Stimulated activated naive CD8-positive, alpha-beta T cell treated with anti-CD3 and anti-CD28 coated beads, Interleukin-15, Interleukin-2, amounts not matched to agents 100 ng/mL and 50 ng/mL, for 24 hours (primary cell): ENCODE results near the gene SEL1L.

Experiments used
- H3K27ac Mint-ChIP-seq: one replicate; pipeline ENCODE4 v1.8.0; 2021; ENCODE audit warnings: mild to moderate bottlenecking, mixed read lengths
- H3K27me3 Mint-ChIP-seq: one replicate; pipeline ENCODE4 v1.8.0; 2021; ENCODE audit warnings: mixed read lengths
- H3K36me3 Mint-ChIP-seq: one replicate; pipeline ENCODE4 v1.8.0; 2021; ENCODE audit warnings: low read depth, mixed read lengths
- H3K4me1 Mint-ChIP-seq: one replicate; pipeline ENCODE4 v1.8.0; 2021; ENCODE audit warnings: low read depth, mixed read lengths
- H3K4me3 Mint-ChIP-seq: one replicate; pipeline ENCODE4 v1.8.0; 2021; ENCODE audit warnings: mild to moderate bottlenecking, mixed read lengths
- H3K9me3 Mint-ChIP-seq: one replicate; pipeline ENCODE4 v1.8.0; 2021; ENCODE audit warnings: mixed read lengths

The SEL1L gene

DNA sequence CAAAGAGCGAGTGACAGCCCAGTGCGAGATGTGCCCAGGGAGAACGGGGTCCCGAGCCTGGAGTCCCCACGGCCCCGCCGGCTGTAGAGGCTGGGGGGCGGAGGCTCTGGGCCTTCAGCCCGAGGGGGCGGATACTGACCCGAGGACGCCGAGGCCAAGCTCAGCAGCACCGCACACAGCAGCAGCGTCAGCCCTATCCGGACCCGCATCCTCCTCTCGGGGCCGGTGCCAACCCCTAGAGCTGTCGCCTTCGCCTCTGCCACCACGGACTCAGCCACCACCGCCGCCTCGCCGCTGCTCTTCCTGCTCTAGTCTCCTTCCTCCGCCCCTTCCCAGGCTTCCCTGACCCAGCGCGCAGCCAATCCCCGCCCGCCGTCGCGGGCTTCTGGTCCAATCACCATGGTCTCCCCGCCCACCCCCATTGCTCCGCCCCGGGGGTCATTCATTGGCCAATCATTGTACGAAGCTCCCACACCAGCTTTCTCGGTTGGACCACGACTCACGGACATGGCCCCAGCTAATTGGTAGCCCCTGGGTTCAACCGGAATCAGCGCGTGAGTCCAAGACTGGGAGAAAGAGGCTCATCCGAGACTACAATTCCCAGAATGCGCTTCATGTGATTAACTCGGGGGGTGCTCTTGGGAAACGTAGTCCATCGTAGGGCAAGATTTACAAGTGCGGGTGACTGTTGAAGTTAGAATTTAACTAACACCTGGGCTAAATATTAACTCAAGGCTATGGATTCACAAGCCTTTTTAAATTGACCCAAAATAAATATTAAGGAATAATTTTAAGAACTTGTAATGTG is at the start of gene SEL1L:
TSS of gene SEL1L (minus strand) at position 318 of the 808 bp plus-strand sequence. CDS start at position 209, 109 bp downstream.
- H3K27ac Mint-ChIP-seq: peak within 1 kb of the TSS; percentile 77

DNA sequence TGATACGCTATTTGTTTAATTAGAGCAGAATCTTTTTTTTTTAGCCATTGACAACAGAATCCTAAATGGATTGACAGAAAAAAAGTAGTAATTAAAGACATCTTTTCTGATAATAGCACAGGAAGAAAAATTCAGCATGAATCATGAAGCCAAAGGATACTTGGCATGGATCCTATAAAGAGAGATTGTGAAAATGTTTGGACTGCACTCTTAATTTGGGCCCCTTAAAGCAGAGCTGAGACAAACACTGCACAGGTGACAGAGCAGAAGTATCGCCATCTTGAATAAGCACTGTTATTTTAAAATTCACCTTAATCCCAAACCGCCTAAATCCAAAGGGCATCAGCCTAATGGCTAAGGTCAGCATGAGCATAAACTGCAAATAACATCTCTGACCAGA is 48.8 kb upstream of the SEL1L start:
- Mint-ChIP-seq H3K4me3 (no peak overlapping the region), H3K4me1 (no peaks in the 10 kb centered on the region), H3K36me3 (no peaks in the 10 kb centered on the region), H3K9me3 (peaks cover 10% of the 10 kb centered on the region), H3K27me3 (peaks cover 20% of the 10 kb centered on the region), H3K27ac (no peak overlapping the region)

More for the DNA sequence above, at the start of gene SEL1L:
- no peaks in the 10 kb centered on the region for H3K9me3 Mint-ChIP-seq
- no peaks in the 10 kb centered on the region for H3K36me3 Mint-ChIP-seq
- H3K4me3 Mint-ChIP-seq: peak within 1 kb of the TSS; percentile 94
- peaks cover 5% of the 10 kb centered on the region for H3K27me3 Mint-ChIP-seq
- H3K4me1 Mint-ChIP-seq: peaks cover 60% of the 10 kb centered on the region

- no peak overlapping the region for H3K4me3 Mint-ChIP-seq
- H3K27me3 Mint-ChIP-seq: peaks cover 31% of the 10 kb centered on the region
- no peak overlapping the region for H3K27ac Mint-ChIP-seq
- H3K4me1 Mint-ChIP-seq: no peaks in the 10 kb centered on the region
- no peaks in the 10 kb centered on the region for H3K36me3 Mint-ChIP-seq
- peaks cover 10% of the 10 kb centered on the region for H3K9me3 Mint-ChIP-seq
Measured at GRCh38 chr14:81579115-81579514, 45.5 kb upstream of the SEL1L start.

DNA sequence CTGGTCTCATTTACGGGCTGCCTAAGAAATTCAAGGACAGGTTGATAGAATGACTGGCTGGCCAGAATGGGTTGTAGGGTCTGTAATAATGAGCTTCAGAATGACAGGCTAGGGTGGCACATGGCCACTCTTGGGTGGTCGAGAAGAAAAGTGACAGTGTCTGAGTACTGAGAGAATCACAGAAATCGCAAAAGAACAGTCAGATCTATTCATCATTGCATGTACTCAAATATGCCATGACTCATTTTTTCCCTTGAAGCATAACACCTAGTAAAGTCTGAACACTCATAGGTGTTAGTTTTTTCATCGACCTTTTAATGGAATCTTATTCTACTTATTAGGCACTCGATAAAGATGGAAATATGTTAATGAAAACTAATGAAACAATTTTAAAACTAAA is 37.8 kb upstream of the SEL1L start:
- H3K27me3 Mint-ChIP-seq: peaks cover 18% of the 10 kb centered on the region
- H3K4me1 Mint-ChIP-seq: peaks cover 3% of the 10 kb centered on the region
- no peaks in the 10 kb centered on the region for H3K36me3 Mint-ChIP-seq
- no peak overlapping the region for H3K4me3 Mint-ChIP-seq
- no peaks in the 10 kb centered on the region for H3K9me3 Mint-ChIP-seq
- no peak overlapping the region for H3K27ac Mint-ChIP-seq

- peaks cover 3% of the 10 kb centered on the region for H3K4me1 Mint-ChIP-seq
- no peaks in the 10 kb centered on the region for H3K36me3 Mint-ChIP-seq
- no peak overlapping the region for H3K4me3 Mint-ChIP-seq
- no peak overlapping the region for H3K27ac Mint-ChIP-seq
- no peaks in the 10 kb centered on the region for H3K9me3 Mint-ChIP-seq
- H3K27me3 Mint-ChIP-seq: peaks cover 17% of the 10 kb centered on the region
Measured at GRCh38 chr14:81567302-81567701, 33.6 kb upstream of the SEL1L start.

DNA sequence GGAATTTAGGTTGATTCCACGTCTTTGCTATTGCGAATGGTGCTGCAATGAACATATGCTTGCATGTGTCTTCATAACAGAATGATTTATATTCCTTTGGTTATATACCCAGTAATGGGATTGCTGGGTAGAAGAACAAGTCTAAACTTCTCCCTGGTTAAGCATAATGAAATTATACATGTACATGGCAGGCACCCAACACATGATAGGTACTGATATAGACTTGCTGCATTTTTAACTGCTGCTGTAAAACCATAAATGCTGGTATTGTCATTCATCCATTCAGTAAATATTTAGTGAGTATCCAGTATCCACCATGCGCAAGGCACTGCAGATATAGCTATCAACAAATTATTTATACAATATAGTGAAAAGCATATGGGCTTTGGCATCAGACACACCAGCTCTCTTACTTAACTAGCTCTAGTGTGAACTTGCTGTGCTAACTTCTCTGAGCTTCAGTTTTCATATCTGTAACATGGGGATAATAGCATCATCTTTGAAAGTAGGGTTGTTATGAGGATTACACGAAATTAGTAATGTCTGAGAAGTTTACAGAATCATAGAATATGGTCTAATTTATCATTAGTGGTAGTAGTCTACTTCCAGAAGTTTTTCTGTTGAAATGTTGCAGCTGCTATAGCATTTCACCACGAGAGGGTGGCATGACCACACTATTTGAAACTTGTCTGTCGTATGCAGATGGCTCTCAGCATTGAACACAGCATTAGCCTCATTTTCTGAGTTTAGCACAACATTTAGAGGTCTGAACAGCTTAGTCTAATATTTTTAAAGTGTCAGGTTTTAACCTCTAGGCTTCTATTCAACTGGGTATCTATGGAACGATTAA is 32.0 kb upstream of the SEL1L start:
- H3K27ac Mint-ChIP-seq: no peak overlapping the region
- peaks cover 22% of the 10 kb centered on the region for H3K27me3 Mint-ChIP-seq
- H3K36me3 Mint-ChIP-seq: no peaks in the 10 kb centered on the region
- no peak overlapping the region for H3K4me3 Mint-ChIP-seq
- no peaks in the 10 kb centered on the region for H3K9me3 Mint-ChIP-seq
- no peaks in the 10 kb centered on the region for H3K4me1 Mint-ChIP-seq

DNA sequence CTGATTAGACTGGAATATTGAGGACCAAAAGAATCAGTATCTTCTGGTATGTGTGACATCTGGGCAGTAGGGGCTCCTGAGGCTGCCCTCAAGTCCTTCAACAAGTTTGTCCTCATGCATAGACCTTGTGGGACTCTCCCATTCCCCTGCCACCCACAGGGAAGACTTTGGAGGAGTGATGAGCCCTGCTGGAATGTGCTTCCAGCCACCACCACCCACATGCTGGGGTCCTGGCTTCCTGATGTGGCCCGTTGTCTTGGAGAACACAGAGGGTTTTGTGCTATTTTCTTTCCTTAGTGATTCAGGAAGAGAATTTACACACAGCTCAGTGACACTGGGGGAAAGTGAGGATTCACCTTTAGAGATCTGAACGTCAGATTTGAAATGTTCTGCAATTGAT is 29.2 kb upstream of the SEL1L start:
- Mint-ChIP-seq H3K27me3 (peaks cover 15% of the 10 kb centered on the region), H3K4me3 (no peak overlapping the region), H3K36me3 (no peaks in the 10 kb centered on the region), H3K27ac (no peak overlapping the region), H3K9me3 (no peaks in the 10 kb centered on the region), H3K4me1 (no peaks in the 10 kb centered on the region)

DNA sequence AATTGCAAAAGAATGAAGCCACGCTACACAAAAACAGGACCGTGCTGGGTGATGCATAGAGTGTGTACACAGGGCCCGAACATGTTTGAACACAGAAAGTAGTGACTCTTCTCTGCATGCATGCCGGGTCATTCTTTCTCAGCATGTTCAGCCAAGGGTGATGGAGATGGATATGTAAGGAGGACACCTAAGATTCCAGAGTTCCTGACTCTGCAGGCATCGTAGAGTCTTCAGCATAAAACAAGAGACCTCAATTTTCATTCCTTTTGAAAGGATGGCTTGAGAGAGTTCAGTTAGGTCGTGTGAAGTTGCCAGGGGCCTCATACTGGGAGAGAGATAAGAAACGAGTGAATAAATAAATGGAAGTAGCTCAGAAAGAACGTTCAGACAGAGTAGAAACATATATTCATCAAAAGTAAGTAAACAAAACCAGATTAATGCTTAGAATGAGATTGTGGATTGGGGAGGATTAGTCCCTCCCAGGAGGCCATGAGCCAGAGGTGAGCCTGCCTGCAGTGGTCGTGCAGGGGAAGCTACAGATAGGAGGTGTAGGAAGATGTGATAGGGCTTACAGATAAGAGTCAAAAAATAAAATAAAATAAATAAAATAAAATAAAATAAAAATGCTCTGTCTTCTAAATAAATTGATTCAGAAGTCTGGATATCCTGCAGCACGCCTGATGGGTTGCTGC is 27.6 kb upstream of the SEL1L start:
- Mint-ChIP-seq H3K4me3 (no peak overlapping the region), H3K36me3 (no peaks in the 10 kb centered on the region), H3K27me3 (peaks cover 15% of the 10 kb centered on the region), H3K9me3 (no peaks in the 10 kb centered on the region), H3K4me1 (no peaks in the 10 kb centered on the region), H3K27ac (no peak overlapping the region)

DNA sequence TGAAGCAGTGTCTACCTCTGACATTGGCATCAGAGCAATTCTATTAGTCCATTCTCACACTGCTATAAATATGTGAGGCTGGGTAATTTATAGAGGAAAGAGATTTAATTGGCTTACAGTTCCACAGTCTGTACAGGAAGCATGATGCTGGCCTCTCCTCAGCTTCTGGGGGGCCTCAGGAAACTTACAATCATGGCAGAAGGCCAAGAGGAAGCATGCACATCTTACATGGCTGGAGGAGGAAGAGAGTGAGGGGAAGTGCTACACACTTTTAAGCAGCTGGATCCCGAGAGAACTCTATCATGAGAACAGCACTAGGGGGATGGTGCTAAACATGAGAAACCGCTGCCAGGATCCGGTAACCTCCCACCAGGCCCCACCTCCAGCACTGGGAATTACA is 25.7 kb upstream of the SEL1L start:
- Mint-ChIP-seq H3K27me3 (peaks cover 15% of the 10 kb centered on the region), H3K4me1 (no peaks in the 10 kb centered on the region), H3K36me3 (no peaks in the 10 kb centered on the region), H3K27ac (no peak overlapping the region), H3K4me3 (no peak overlapping the region), H3K9me3 (no peaks in the 10 kb centered on the region)

- Mint-ChIP-seq H3K9me3 (no peaks in the 10 kb centered on the region), H3K4me3 (no peak overlapping the region), H3K36me3 (no peaks in the 10 kb centered on the region), H3K27ac (no peak overlapping the region), H3K4me1 (no peaks in the 10 kb centered on the region), H3K27me3 (peaks cover 9% of the 10 kb centered on the region)
Measured at GRCh38 chr14:81557146-81557545, 23.5 kb upstream of the SEL1L start.

DNA sequence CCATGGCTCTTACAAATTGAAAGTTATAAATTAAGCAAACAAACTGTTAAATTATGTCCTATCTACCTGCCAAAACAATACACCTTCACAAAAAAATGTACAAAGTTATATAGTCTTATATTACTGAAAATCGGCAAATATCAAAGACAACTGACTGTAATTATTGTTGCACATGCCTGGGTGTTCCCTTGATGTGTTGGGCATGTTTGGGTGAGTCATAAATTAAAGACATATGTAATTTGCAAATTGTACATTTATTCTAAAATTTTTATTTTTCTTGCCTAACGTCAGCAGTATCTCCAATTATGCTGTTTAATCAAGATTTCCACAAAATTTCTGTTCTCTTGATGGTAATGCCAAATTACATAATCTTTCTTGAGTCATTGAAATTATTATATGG is 22.0 kb upstream of the SEL1L start:
- Mint-ChIP-seq H3K4me1 (peaks cover 1% of the 10 kb centered on the region), H3K4me3 (no peak overlapping the region), H3K27ac (no peak overlapping the region), H3K9me3 (no peaks in the 10 kb centered on the region), H3K27me3 (peaks cover 7% of the 10 kb centered on the region), H3K36me3 (no peaks in the 10 kb centered on the region)

DNA sequence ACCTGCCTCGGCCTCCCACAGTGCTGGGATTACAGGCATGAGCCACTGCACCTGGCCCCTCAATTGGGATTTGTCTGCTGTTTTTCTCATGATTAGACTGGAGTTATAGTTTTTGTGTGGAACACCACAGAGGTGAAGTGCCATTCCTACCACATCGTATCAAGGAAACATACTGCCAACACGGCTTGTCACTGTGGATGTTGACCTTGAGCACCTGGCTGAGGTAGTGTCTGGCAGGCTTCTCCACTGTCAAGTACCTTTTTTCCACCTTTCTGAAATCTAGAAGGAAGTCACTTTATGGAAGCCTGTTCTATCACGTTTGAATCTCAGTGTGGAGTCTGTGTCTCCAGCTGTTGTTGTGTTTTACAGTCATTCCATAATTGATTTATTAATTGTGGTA is 21.4 kb upstream of the SEL1L start:
- H3K36me3 Mint-ChIP-seq: no peaks in the 10 kb centered on the region
- no peak overlapping the region for H3K4me3 Mint-ChIP-seq
- H3K4me1 Mint-ChIP-seq: peaks cover 7% of the 10 kb centered on the region
- H3K27me3 Mint-ChIP-seq: peaks cover 7% of the 10 kb centered on the region
- no peaks in the 10 kb centered on the region for H3K9me3 Mint-ChIP-seq
- no peak overlapping the region for H3K27ac Mint-ChIP-seq

DNA sequence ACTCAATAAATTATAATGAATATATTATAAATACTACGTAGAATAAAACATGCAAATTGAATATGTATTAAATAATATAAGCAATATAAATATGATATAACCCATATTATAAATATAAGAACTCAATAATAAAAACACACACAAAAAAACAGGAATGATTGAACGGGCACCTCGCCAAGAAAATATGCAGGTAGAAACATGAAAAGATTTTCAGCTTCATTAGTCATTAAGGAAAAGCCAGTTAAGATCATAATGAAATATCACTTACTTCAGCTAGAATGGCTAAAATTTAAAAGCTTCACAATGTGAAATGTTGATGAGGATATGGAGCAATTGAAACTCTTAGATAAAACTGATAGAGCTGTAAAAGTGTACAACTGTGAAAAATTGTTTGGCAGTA is 17.8 kb upstream of the SEL1L start:
- Mint-ChIP-seq H3K9me3 (no peaks in the 10 kb centered on the region), H3K4me3 (no peak overlapping the region), H3K36me3 (no peaks in the 10 kb centered on the region), H3K27me3 (peaks cover 10% of the 10 kb centered on the region), H3K4me1 (peaks cover 8% of the 10 kb centered on the region), H3K27ac (no peak overlapping the region)

GRCh38 chr14:81550001-81550637 is 16.5 kb upstream of the SEL1L start:
- Mint-ChIP-seq H3K36me3 (no peaks in the 10 kb centered on the region), H3K27ac (no peak overlapping the region), H3K4me3 (no peak overlapping the region), H3K4me1 (peaks cover 8% of the 10 kb centered on the region), H3K9me3 (no peaks in the 10 kb centered on the region), H3K27me3 (peaks cover 12% of the 10 kb centered on the region)
